HG03460 (cell line): Measurements from ENCODE around the gene POMT1.
"Not testable (repeated sequence)": the region's sequence is repeated elsewhere in the genome, so short reads cannot be mapped to it uniquely, and the experiment has no call there.

ENCODE experiments used
- ATAC-seq: cut with Tn5 transposase; IDR thresholded peaks from one replicate; pipeline ENCODE4 v1.9.1; 2021; ENCODE audit not compliant: unreplicated experiment

Gene POMT1

DNA sequence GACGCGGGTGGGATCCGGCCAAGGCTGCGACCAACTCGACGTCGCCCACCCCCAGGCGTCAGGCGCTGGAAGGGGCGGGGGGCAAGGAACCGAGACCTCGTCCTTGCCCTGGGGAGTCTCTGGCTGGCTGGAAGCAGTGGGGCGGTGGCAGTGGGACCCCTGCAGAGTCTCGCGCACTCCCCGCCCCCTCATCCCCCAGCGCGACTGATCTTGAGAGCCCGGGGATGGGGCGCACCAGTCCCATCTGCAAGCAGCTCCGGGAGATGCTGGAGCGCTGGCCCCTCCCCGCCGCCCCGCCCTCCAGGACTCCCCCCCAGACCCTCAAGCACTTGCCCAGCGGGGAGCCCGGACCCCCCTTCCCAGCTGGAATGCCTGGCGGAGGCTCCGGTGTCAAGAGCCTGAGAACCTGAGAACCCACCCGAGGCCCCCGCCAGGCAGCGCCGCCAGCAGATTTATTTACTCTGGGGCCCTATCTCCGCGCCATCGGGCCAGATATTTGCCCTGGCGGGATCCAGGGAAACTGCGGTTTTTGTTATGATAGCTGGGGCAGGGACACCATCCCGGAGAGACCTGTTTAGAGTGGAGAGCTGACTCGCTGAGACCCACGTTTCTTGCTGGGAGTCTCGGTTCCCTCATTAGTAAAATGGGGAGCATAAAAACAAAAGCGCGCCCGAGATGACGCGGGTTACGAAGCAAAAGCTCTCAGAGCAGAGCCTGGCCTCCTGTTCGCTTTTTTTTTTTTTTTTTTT, 43.8 kb downstream of the POMT1 start:
- no peak for ATAC-seq

DNA sequence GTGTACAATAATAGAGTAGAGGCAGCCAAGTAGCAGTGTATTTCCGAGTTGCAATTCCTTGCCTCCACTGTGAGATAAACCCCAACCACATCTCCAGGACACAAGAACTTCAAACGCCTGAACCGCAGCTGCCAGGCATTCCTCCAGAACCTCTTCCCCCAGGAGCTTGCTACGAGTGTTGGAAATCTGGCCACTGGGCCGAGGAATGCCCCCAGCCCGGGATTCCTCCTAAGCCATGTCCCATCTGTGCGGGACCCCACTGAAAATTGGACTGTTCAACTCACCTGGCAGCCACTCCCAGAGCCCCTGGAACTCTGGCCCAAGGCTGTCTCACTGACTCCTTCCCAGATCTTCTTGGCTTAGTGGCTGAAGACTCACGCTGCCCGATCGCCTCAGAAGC, 46.5 kb downstream of the POMT1 start:
- not testable (repeated sequence) for ATAC-seq

DNA sequence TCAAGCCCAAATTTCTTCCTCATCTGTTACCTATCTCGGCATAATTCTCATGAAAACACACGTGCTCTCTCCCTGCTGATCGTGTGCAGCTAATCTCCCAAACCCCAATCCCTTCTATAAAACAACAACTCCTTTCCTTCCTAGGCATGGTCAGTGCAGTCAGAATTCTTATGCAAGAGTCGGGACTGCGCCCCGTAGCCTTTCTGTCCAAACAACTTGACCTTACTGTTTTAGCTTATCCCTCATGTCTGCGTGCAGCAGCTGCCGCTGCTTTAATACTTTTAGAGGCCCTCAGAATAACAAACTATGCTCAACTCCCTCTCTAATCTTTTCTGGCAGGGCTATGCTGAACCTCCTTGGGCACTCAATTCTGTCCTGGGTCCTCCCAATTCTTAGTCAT, 47.7 kb downstream of the POMT1 start:
- ATAC-seq: not testable (repeated sequence)

DNA sequence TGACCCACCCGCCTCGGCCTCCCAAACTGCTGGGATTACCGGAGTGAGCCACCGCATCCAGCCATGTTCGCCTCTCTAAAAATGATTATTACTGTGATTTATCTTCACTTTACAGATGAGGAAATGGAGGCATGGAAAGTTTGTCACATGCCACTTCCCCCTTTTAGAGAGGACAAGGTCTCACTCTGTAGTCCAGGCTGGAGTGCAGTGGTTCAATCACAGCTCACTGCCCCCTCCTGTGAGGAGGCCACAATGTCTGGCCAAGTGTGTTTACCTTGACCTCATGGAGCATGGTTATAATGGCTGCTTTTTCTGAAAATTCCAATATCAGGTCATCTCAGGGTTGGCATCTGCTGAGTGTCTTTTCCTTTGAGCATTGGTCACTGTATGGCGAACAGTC, 49.3 kb downstream of the POMT1 start:
- ATAC-seq: no peak

DNA sequence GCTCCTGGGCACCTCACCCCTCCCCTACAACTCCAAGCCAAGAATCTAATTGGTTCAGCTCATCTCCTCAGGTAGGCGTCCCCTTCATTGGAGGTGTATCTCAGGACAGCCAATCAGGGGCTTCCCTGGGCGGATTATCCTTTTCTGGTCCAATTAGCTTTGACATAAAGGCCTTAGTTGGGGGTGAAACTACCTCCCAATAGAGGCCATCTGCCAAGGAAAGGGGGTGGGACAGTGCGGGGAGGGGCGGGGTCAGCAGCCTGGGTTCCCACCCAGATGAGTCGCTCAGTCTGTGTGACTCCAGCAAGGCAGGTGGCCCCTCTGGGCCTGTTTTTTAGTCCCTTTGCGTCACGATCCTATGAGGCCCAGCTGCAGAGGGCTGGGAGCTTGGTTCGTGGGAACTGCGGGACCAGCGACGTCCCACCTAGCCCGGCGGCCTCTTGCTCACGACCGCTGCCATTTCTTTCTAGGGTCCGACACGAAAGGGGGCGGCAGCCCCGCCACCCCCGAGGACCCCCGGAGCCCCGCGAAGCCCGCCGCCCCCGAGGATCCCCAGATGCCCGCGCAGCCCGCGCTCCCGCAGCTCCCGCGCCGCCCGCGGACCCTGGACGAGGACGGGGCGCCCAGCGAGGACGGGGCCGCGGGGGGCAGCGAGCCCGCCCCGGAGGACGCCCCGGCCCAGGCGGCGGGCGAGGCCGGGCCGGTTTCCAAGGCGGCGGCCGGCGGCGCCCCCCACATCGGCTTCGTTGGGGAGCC, 51.5 kb downstream of the POMT1 start:
- no peak for ATAC-seq

DNA sequence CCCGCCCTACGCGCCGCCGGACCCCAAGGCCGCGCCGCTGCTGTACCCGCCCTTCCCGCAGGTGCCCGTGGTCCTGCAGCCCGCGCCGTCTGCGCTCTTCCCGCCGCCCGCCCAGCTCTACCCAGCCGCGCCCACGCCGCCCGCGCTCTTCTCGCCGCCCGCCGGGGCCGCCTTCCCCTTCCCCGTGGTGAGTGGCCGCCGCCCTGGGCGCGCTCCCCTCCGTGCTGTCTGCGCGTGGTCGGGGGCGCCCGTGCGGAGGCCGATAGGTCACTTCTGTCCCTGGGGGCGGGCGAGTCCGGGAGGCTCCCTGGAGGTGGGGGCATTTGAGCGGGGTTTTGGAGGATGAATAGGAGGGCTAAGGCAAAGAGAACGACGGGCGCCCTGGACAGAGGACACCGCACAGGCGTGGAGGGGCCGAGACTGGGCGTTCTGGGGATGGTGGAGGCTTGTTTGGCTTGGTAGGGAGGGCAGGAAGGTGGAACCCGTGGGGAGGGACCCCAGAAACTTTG, 52.2 kb downstream of the POMT1 start:
- ATAC-seq: no peak

DNA sequence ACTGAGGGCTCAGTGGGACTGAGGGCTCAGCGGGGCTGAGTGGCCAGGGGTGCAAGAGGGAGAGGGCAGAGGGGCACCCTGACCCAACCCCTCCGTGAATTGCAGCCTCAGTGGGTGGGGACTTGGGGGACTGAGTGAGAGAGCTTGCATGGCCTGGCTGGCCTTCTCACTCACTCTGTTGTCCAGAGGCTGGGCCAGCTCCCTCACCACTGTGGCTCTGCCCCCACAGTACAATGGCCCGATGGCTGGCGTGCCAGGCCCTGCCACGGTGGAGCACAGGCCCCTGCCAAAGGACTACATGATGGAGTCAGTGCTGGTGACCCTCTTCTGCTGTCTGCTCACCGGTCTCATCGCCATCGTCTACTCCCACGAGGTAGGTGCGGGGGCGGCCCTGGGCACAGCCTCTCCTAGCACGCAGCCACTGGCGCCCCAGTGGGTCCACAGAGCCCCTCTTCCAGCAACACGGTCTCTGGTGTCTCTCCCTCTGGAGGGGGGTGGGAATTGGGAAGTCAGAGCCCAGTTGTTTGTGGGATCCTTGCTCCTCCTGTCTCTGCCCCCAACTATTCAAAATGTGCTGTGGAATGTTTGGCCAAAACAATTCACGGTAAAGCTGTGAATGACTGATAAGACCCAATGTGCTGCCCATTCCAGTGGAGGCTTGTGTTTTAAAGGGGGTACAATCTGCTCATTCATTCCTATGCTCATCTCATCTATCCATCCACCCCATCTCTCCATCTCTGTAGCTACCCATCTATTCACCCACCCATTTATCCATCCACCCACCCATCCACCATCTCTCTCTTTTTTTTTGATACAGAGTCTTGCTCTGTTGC, 53.3 kb downstream of the POMT1 start:
- no peak for ATAC-seq

DNA sequence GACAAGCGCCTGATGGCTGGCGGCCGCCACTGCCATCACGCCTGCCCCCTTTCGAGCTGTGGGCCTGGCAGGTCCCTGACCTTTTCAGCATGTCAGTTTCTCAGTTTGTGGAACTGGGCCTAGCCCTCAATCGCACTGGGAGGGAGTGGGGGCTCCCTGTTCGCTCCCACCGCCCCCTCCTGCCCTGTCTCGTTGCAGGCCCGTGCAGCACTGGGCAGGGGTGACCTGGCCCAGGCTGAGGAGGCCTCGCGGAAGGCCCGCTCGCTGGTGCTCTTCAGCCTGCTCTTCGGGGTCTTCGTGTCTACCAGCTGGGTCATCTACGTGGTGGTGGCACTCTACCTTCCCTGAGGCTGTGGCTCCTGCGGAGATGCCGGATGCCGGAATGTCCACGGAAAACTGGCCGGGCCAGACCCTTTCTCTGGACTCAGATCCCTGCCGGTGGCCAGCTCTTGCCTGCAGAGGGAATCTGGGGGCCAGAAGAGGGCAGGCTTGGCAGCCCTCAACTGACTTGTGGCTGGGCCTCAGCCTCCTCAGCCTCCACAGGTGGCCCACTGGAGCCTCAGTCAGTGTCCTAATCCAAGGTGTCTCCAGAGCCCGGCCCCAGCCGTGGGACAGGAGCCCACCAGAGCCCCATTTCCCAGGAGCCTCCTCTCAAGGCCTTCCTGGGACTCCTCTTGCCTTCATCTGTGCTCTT, 55.3 kb downstream of the POMT1 start:
- ATAC-seq: no peak

DNA sequence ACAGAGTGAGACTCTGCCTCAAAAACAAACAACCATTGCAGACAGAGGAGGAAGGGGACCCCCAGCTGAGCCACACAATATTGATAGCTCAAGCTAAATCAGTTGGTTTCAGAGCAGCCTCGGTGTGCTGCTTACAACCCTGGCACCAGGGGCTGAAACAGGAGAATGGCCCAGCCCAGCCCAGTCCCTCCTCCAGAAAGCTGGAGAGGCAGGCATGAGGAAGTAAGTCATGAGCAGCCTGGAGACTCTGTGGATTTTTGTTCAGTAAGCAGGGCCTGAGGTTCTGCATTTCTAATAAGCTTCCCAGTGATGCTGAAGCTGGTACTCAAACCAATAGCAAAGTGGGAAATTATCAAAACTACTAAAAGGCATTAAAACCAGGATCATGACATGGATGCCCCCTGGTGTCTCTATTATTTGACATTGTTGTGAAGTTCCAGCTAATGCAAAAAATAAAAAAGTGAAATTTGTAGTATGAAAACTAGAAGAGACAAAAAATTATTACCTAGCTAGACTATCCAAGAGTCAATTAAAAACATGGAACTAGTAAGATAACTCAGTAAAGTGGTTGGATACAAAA, 56.8 kb downstream of the POMT1 start:
- no peak for ATAC-seq

DNA sequence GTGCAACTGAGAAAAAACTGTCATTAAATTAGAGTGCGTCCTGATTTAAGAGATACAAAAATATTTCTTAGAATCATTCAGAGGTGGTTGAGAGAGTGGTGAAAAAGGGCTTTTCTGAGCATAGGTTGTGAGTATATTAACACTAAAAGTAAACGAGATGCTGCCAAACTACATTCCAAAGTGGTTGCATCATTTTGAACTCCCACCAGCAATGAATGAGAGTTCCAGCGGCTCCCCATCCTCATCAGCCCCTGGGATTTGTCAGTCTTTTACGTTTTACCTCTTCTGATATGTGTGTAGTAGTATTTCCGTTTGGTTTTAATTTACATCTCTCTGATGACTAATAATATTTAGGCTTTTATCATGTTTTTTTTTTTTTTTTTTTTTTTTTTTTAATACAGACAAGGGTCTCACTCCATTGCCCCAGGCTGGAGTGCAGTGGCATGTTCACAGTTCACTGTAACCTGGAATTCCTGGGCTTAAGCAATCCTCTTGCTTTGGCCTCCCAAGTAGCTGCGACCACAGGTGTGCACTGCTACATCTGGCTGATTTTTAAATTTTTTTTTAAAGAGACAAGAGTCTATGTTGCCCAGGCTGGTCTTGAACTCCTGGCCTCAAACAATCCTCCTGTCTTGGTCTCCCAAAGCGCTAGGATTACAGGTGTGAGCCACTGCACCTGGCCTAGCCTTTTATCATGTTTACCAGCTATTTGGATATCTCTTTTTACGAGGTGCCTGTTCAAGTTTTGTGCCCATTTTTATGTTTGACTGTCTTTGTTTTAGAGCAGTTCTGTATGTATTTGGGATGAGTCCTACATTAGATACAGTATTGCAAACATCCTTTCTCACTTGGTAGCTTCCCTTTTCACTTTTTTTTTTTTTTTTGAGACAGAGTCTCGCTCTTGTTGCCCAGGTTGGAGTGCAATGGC, 59.6 kb downstream of the POMT1 start:
- ATAC-seq: no peak

DNA sequence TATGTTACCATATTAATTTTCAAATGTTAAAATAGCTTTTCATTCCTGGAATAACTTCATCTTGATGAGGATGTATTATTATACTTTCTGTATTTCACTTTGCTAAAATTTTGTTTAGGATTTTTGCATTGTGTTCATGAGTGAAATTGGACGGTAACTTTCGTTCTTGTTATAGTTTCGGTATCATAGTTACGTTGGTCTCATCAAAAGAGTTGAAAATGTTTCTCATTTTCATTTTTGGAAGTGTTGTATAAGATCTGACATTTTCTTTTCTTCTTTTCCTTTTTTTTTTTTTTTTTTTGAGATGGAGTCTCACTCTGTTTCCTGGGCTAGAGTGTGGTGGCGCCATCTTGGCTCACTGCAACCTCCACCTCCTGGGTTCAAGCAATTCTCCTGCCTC, 62.7 kb downstream of the POMT1 start:
- no peak for ATAC-seq

DNA sequence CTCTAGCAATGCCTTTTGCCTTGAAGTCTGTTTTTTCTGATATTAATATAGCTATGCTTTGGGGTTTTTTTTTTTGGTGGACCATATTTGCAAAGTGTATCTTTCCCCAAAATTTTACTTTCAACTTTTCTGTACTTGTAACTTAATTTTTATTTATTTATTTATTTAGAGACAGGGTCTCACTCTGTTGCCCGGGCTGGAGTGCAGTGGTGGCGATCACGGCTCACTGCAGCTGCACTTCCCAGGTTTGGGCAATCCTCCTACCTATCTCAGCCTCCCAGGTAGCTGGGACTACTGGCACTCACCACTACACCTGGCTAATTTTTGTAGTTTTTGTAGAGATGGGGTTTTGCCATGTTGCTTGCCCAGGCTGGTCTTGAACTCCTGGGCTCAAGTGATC, 63.4 kb downstream of the POMT1 start:
- no peak for ATAC-seq

DNA sequence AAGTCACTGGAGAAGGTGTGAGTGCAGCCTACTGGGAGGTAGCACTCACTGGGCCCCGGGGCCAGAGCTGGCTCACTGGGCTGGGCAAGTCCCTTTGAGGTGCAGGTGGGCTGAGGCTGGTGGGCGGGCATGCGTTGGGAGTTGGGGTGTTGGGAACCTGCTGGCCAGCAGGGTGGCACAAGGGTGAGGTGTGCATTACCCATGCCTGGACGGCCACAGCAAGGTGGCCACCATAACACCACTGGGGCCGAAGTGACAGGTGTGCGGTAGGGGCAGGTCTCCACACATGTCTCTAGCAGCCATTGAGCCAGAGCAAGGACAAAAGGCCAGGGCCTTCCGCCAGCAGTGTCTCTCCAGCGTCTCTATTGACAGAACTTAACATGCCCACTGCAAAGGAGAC, 65.2 kb downstream of the POMT1 start:
- ATAC-seq: no peak
